HG02938 (cell line): Measurements from ENCODE around the gene IPO7.
"Not testable (repeated sequence)": the region's sequence is repeated elsewhere in the genome, so short reads cannot be mapped to it uniquely, and the experiment has no call there.

Experiments used
- ATAC-seq: cut with Tn5 transposase; IDR thresholded peaks from one replicate; pipeline ENCODE4 v1.9.1; 2021; ENCODE audit warnings: mild to moderate bottlenecking, moderate library complexity; ENCODE audit not compliant: unreplicated experiment

Gene IPO7

GRCh38 chr11:9384535-9385326 is at the start of gene IPO7:
IPO7 (plus strand) TSS chr11:9384652; CDS start chr11:9384764, 112 bp downstream.
- peak; percentile 93 for ATAC-seq

DNA sequence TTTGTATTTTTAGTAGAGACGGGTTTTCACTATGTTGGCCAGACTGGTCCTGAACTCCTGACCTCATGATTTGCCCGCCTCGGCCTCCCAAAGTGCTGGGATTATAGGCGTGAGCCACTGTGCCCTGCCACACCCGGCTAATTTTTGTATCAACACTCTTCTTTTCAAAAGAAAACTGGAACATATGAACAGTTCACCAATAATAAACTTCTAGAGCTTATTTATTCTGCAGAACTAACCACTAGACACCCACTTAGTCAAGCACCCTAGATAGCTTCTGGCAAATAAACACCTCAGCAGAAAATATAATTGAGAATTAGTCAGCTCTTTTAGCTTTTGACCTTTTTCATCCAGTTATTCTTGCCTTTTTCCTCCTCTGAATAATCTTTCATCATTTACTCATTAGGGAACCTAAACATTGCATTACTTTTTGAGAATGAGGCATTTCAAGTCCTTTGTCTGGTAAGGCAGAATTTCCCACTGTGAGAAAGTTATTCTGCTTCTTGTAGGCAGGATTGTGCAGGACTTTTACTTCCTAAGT is 42.7 kb upstream of the IPO7 start:
- no peak for ATAC-seq

DNA sequence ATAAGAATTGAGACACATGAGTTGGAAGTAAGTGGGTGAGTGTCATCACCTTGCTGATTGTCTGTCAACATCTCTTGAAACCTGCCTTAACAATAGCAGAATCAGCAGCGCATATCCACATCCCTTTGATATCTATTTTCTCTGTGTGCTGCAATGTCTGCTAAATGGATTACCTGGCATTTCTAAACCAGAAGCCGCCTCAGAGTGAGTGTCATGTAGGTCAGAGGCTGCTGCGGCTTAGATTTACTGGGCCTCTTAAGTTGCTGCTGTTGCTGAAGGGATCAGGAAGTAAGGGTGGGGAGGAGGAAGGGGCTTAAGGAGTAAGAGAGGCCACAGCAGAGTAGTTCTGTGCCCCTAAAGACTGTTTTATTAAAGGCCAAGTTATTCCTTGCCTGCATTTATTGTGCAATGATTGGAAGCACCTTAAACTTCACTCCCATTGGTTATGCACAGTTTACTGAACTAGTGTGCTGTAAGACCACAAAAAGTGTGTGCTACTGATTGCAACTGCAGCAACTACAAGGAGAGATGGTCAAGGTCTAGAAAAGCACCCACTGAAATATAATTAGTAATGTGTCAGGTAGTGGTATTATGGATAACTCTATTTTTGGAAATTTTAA is 40.3 kb upstream of the IPO7 start:
- no peak for ATAC-seq

- ATAC-seq, result no peak
These were observed 37.4 kb upstream of the IPO7 start for GRCh38 chr11:9347100-9347499.

- not testable (repeated sequence) for ATAC-seq
These were observed 36.7 kb upstream of the IPO7 start for GRCh38 chr11:9347779-9348178.

GRCh38 chr11:9351321-9351881 is 33.1 kb upstream of the IPO7 start:
- ATAC-seq, result no peak

- ATAC-seq, result no peak
These were observed 27.4 kb upstream of the IPO7 start for GRCh38 chr11:9357041-9357440.

- not testable (repeated sequence) for ATAC-seq
These were observed 23.4 kb upstream of the IPO7 start for GRCh38 chr11:9360862-9361622.

DNA sequence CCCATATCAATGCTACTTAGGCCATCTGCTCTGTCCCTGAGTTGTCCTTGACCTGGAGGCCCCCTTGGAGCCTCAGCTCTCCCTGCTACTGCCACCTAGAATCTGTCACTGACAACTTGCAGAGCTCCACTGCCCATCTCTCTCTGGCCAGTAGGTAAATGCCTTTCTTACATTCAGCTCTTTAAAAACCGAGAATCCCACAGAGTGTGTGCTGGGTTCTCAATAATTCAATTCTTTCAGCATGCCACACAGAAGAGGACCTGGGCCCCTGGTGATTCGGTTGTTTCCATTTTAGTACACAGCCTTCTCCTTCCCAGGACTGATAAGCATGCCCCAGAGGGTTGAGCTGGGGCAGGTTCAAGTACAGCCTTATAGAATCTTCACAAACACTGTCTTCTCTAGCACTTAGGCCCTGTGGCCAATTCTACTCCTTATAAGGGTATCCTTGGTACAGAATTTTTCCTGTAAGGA is 22.0 kb upstream of the IPO7 start:
- ATAC-seq, result no peak

- peak; percentile 94 for ATAC-seq
These were observed 20.2 kb upstream of the IPO7 start for GRCh38 chr11:9363954-9364912.

DNA sequence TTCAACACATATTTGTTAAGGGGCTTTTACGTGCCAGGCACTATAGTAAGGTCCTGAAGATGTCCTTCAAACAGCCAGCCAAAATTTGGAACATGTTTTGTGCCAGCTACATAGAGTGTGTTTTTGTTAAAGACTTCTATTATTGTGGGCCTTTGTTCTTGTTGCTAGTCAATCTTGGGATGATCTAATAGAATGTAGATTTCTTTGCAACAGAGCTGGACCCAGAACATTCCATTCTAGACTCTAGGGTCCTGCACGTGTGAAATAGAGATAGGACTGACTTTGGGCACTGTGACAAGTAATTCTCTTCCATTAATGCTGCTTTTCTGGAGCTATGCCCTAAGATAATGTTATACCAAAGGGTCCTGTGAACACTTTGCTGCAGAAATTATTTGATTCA is 16.9 kb upstream of the IPO7 start:
- no peak for ATAC-seq

DNA sequence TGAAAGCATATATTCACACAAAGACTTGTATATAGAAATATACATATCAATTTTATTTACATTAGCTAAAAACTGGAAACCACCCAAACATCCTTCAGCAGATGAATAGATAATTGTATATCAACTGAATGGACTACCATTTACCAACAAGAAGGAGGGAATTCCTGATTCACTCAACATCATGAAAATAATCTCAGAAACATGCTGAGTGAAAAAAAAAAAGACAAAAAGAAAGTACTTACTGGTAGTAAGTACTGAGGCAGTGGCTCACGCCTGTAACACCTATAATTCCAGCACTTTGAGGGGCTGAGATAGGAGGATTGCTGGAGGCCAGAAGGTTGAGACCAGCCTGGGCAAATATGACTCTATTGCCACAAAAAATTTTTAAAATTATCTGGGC is 7.4 kb upstream of the IPO7 start:
- ATAC-seq, result no peak

DNA sequence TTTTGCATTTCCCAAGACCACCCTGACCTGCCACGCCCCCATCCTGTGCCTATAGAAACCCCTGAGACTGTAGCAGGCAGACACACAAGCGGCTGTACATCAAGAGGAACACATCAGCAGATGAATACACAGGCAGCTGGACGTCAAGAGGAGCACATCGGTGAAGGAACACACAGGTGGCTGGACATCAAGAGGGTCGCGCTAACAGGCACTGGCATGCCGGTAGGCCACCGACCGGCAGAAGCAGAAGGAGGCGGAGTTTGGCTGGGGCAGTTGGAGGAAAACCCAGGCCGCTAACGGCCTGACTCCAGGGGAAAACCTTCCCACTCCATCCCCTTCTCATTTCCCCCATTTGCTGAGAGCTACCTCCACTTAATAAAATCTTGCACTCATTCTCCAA is 5.4 kb upstream of the IPO7 start:
- ATAC-seq, result no peak

DNA sequence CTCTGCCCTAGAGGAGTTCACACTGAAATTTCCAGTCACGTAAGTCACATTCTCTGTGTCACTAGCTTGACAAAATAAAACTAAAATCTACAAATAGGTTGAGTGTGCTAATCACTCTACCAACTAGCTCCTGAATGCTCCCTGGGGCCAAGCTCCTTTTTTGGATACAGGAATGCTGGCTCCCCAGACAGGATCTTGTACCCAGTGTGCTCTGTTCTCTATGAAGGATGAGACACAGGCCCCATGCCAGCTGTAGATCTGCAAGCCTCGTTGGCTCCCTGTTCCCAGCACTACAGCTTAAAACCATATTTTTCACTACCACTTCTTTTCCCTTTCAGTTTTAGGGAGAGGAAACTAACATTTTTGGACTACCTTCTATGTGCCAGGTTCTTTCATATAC is 3.7 kb upstream of the IPO7 start:
- no peak for ATAC-seq

DNA sequence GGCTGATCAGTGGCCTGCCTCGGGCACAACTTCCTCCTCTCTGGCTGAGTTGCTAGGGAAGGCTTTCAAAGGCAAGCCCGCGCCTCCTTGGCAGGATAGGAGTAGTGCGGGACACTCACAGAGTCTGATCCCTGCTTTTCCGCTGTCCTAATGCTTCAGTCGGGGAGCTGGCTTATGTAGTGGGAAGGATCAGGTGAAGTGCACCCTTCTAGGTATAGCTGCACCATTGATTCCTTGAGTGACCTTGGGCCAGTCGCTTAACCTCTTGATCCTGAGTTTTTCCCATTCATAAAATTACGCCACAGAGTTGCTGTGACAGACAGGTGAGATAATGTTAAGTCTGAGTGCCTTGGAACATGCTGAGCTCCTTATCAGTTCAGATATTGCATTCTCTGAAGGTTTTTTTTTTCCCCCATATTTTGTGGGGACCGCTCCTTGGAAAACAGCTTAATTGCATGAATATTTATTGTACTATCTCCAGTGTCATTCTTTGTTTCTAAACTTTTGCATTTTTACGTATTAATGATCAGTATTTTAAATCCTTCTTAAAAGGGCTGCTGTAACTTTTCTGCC is 961 bp downstream of the IPO7 start:
- peak; percentile 10 for ATAC-seq

- ATAC-seq, result no peak
These were observed 1.6 kb downstream of the IPO7 start for GRCh38 chr11:9386086-9386485.

DNA sequence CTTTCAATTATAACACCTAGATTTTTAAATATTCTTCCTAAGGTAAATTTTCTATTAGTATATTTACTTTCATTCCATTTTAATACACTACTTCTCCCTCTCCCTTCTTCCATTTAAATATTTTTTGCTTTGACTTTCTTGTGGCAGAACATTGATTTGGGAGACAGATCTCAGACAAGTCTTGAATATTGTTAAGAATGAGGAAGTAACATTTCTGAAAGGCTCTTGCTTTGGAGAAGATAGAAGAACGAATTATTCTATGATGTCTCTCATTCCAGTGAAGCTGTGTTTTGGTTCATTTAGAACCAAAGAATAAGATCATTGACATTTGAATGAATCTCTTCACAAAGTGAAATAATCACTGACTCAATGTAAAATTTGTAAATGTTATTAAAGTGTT is 2.4 kb downstream of the IPO7 start:
- no peak for ATAC-seq

DNA sequence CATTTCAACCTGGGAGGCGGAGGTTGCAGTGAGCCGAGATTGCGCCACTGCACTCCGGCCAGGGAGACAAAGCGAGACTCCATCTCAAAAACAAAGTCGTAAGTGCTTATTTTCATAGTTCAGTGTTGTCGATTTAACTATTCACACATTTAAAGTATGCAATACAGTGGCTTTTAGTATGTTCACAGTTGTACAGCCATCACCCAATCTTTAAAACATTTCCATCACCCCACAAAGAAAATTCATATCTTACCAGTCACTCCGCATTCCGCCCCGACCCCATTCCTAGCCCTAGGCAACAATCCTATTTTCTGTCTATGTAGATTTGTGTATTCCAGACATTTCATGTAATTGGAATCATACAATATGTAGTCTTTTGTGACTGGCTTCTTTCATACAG is 11.9 kb downstream of the IPO7 start:
- ATAC-seq, result no peak

- ATAC-seq, result peak; percentile 82
These were observed 12.3 kb downstream of the IPO7 start for GRCh38 chr11:9396752-9397151.
